Aorta (tissue), 5 donors: ENCODE measurements around the gene IL3. TPM values are rescaled to one million over a fixed set of nuclear protein-coding genes. Genes with fewer than 3 reads are reported as not detected.

Experiments used
- ATAC-seq: fragments of 200-7000 bp; cut with Tn5 transposase; one replicate; pipeline ENCODE4 v1.9.1; 2022; ENCODE audit warnings: moderate library complexity; ENCODE audit not compliant: low FRiP score
- DNase-seq, 2 donors: peaks; one replicate each; pipeline ENCODE4 v3.0.0-alpha.2; 2020
- H3K27ac ChIP-seq, 2 donors: one replicate each; pipeline ENCODE4 v1.5.1; 2013; ENCODE audit warnings: low read length in 2 of 2, mild to moderate bottlenecking in 2 of 2, moderate library complexity in 2 of 2, control low read depth in 1 of 2, inconsistent platforms in 1 of 2, low read depth in 1 of 2
- H3K27me3 ChIP-seq, 2 donors: one replicate each; pipeline ENCODE4 v1.6.1; 2013; ENCODE audit warnings: control low read depth in 1 of 2, low read length in 1 of 2, mild to moderate bottlenecking in 1 of 2, moderate library complexity in 1 of 2; ENCODE audit not compliant: insufficient read depth in 2 of 2, control insufficient read depth in 1 of 2
- H3K36me3 ChIP-seq, 2 donors: one replicate each; pipeline ENCODE4 v1.6.1; 2013; ENCODE audit warnings: control low read depth in 1 of 2, low read length in 1 of 2, mild to moderate bottlenecking in 1 of 2; ENCODE audit not compliant: insufficient read depth in 2 of 2, control insufficient read depth in 1 of 2
- H3K4me1 ChIP-seq, 2 donors: one replicate each; pipeline ENCODE4 v1.6.1; 2013; ENCODE audit warnings: low read length in 2 of 2, control low read depth in 1 of 2, mild to moderate bottlenecking in 1 of 2, moderate library complexity in 1 of 2; ENCODE audit not compliant: insufficient read depth in 2 of 2, control insufficient read depth in 1 of 2
- H3K4me3 ChIP-seq, 2 donors: one replicate each; pipeline ENCODE4 v1.5.1; 2013; ENCODE audit warnings: low read length in 2 of 2, control low read depth in 1 of 2, mild to moderate bottlenecking in 1 of 2
- H3K9me3 ChIP-seq: one replicate; pipeline ENCODE4 v1.6.1; 2013; ENCODE audit warnings: mild to moderate bottlenecking, low read length; ENCODE audit not compliant: control insufficient read depth
- WGBS, 2 donors: extraction: QIAGEN DNeasy Blood & Tissue Kit; methylation state at CpG; one replicate each; pipeline ENCODE4 v1.1.7; 2013; 5-methylcytosine and 5-hydroxymethylcytosine counted together
- intact Hi-C, 2 donors: fragments of 100-400 bp; cut with DNase I; formaldehyde crosslinking; loops; one replicate each; pipeline versions ENCODE4 v1.14.2 to v1.15.0; 2022
- polyA plus RNA-seq, 2 donors: library from polyadenylated mRNA; stranded (reverse); fragments of 200-250 nt; gene quantifications; one replicate each; pipeline ENCODE4 v1.2.3, GENCODE V29; 2013
- total RNA-seq, 2 donors: library from RNA; stranded (reverse); fragmentation: NEBNext Ultra II Directional; extraction: Animal tissue kit (Norgen Biotek cat#: 25700); gene quantifications; one replicate each; pipeline ENCODE4 v1.2.1, GENCODE V29; 2021
- donor health status: healthy with polysubstance abuse.
- donor health status: Bipolar disorder and iron deficiency.
- donor health status: DM: no; HTN: no; CAD: no.
- donor health status: DM: no; HTN: no; CAD: no.
- donor health status: DM: yes; HTN: yes; CAD: no.

IL3 gene
- total and polyA plus RNA-seq, 4 donors = not detected

- H3K9me3 ChIP-seq = no peaks in the 10 kb centered on the region
- no peaks in the 10 kb centered on the region for H3K4me1 ChIP-seq
- no peak overlapping the region for H3K4me3 ChIP-seq
- peak in 1 of 2 donors; percentile 44 for DNase-seq
- no peak for ATAC-seq
- no peaks in the 10 kb centered on the region for H3K27me3 ChIP-seq
- no peaks in the 10 kb centered on the region for H3K36me3 ChIP-seq
- 85 to 91% methylated on average over 9 of the region's 9 CpGs for WGBS, 2 donors
- intact Hi-C loops = no loop called here
- no peak overlapping the region for H3K27ac ChIP-seq
These were observed 1.3 kb upstream of the IL3 start for GRCh38 chr5:132059043-132059695.

GRCh38 chr5:132059696-132060500, 557 bp upstream of the IL3 start:
- WGBS, 2 donors = 95 to 96% methylated on average over 13 of the region's 13 CpGs
- DNase-seq (peak; percentile 38 to 64), ATAC-seq (no peak)
- no peak overlapping the region for H3K27ac ChIP-seq
- intact Hi-C loops = loop anchor here in 1 of 2 donors (10.0 kb wide), 2 partner anchors 75 to 125 kb away; no protein-coding TSS in a partner anchor
- no peaks in the 10 kb centered on the region for H3K36me3 ChIP-seq
- H3K27me3 ChIP-seq = no peaks in the 10 kb centered on the region
- H3K9me3 ChIP-seq = no peaks in the 10 kb centered on the region
- no peak overlapping the region for H3K4me3 ChIP-seq
- H3K4me1 ChIP-seq = no peaks in the 10 kb centered on the region

GRCh38 chr5:132063090-132063911, 2.8 kb downstream of the IL3 start:
- no peak overlapping the region for H3K4me3 ChIP-seq
- no peaks in the 10 kb centered on the region for H3K4me1 ChIP-seq
- H3K9me3 ChIP-seq = no peaks in the 10 kb centered on the region
- ATAC-seq = peak; percentile 79
- H3K27ac ChIP-seq = no peak overlapping the region
- H3K27me3 ChIP-seq = no peaks in the 10 kb centered on the region
- DNase-seq = peak; percentile 81 to 93
- 59% methylated on average over 9 of the region's 9 CpGs for WGBS, 2 donors
- H3K36me3 ChIP-seq = no peaks in the 10 kb centered on the region
- intact Hi-C loops = loop anchor here (2.0 to 10.0 kb wide), 3 partner anchors 72 to 474 kb away; no protein-coding TSS in a partner anchor

GRCh38 chr5:132064140-132064539, 3.7 kb downstream of the IL3 start:
- intact Hi-C loops = loop anchor here in 1 of 2 donors (10.0 kb wide), 2 partner anchors 71 to 121 kb away; no protein-coding TSS in a partner anchor
- ATAC-seq = no peak
- H3K36me3 ChIP-seq = no peaks in the 10 kb centered on the region

GRCh38 chr5:132064738-132065331, 4.4 kb downstream of the IL3 start:
- Histone ChIP-seq H3K4me3 (no peak overlapping the region), H3K27ac (no peak overlapping the region), H3K9me3 (no peaks in the 10 kb centered on the region), H3K27me3 (no peaks in the 10 kb centered on the region), H3K36me3 (no peaks in the 10 kb centered on the region), H3K4me1 (no peaks in the 10 kb centered on the region)
- DNase-seq (peak; percentile 80 to 87), ATAC-seq (peak; percentile 81)
- WGBS, 2 donors = 84 to 86% methylated on average over 11 of the region's 11 CpGs
- intact Hi-C loops = loop anchor here (5.0 to 10.0 kb wide), 3 partner anchors 70 to 122 kb away; no protein-coding TSS in a partner anchor

More at GRCh38 chr5:132064140-132064539, 3.7 kb downstream of the IL3 start:
- Histone ChIP-seq H3K4me3 (no peak overlapping the region), H3K27ac (no peak overlapping the region), H3K4me1 (no peaks in the 10 kb centered on the region), H3K9me3 (no peaks in the 10 kb centered on the region), H3K27me3 (no peaks in the 10 kb centered on the region)
- WGBS, 2 donors = 77 to 83% methylated on average over 4 to 5 of the region's 5 CpGs
- DNase-seq = peak; percentile 17 to 43

- Histone ChIP-seq H3K4me1 (no peaks in the 10 kb centered on the region), H3K27me3 (no peaks in the 10 kb centered on the region), H3K36me3 (no peaks in the 10 kb centered on the region), H3K9me3 (no peaks in the 10 kb centered on the region), H3K27ac (no peak overlapping the region), H3K4me3 (no peak overlapping the region)
- intact Hi-C loops = loop anchor here (5.0 to 10.0 kb wide), 3 partner anchors 69 to 122 kb away; no protein-coding TSS in a partner anchor
- DNase-seq (peak; percentile 53 to 83), ATAC-seq (no peak)
- 63 to 65% methylated on average over 4 of the region's 4 CpGs for WGBS, 2 donors
These were observed 5.0 kb downstream of the IL3 start for GRCh38 chr5:132065351-132065937.

GRCh38 chr5:132065951-132066701, 5.7 kb downstream of the IL3 start:
- intact Hi-C loops = loop anchor here (5.0 to 10.0 kb wide), 3 partner anchors 69 to 121 kb away; no protein-coding TSS in a partner anchor
- 92 to 96% methylated on average over 13 of the region's 13 CpGs for WGBS, 2 donors
- no peaks in the 10 kb centered on the region for H3K27me3 ChIP-seq
- no peaks in the 10 kb centered on the region for H3K36me3 ChIP-seq
- ATAC-seq = no peak
- no peak overlapping the region for H3K4me3 ChIP-seq
- H3K4me1 ChIP-seq = no peaks in the 10 kb centered on the region
- DNase-seq = peak; percentile 44 to 57
- no peak overlapping the region for H3K27ac ChIP-seq
- no peaks in the 10 kb centered on the region for H3K9me3 ChIP-seq
